Fibroblast of skin of back (primary cell): ENCODE measurements around the gene NBPF3. TPM values are rescaled to one million over a fixed set of nuclear protein-coding genes. Genes with fewer than 3 reads are reported as not detected.
"Not testable (repeated sequence)": the region's sequence is repeated elsewhere in the genome, so short reads cannot be mapped to it uniquely, and the experiment has no call there.

Source experiments
- DNase-seq: peaks from one replicate; pipeline ENCODE4 v3.0.0-alpha.2; 2013
- polyA plus RNA-seq, 2 experiments: library from polyadenylated mRNA; unstranded; fragments of 120-200 nt; gene quantifications; one replicate each; pipeline ENCODE4 v1.2.1, GENCODE V29; 2013; ENCODE audit not compliant: insufficient read length in 2 of 2

The NBPF3 gene
- polyA plus RNA-seq (2013, experiment 1 of 2; ENCODE audit: insufficient read length): 12.9 TPM
- polyA plus RNA-seq (2013, experiment 2 of 2; ENCODE audit: insufficient read length): 11.3 TPM

GRCh38 chr1:21439721-21440629 lies at the start of gene NBPF3:
TSS of gene NBPF3 (plus strand) at chr1:21440137. CDS start at chr1:21445087, 4,950 bp downstream.
- peak; percentile 86 for DNase-seq

- DNase-seq: no peak
Measured at GRCh38 chr1:21391497-21391896, 48.4 kb upstream of the NBPF3 start.

GRCh38 chr1:21392587-21393263 lies 47.2 kb upstream of the NBPF3 start:
- no peak for DNase-seq

DNA sequence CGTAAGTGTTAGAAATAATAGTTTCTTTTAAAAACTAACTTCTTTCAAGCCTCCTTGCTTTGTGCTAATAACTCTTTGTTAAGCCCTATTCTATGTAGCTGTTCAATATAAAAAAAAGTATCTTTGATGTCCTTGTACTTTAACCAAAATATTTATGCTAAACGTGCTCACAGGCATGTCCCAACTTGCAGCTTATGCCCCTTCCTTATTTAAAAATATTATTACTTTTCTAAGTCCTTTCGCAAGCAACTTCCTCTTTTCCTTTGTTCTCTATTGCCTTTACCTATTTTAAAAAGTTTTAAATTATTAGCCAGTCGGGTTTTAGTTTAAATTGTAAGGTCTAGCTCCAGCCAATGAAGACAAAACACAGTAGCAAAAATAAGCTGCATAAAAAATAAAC lies 43.4 kb upstream of the NBPF3 start:
- no peak for DNase-seq

DNA sequence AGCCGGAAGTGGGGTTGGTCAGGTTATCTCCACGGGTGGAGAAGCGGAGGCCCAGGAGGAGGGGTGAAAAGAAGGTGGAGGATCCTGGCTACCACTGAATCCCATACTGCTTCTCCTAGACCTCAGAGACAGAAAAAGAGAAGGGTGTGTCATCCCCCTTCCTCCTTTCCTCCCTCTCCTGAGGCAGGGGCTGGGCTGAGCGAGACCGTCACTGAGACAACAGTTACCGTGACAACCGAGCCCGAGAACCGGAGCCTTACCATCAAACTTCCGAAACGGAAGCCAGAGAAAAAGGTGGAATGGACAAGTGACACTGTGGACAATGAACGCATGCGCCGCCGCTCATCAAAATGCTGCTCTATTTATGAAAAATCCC lies 42.1 kb upstream of the NBPF3 start:
- no peak for DNase-seq

GRCh38 chr1:21401726-21402346 lies 38.1 kb upstream of the NBPF3 start:
- DNase-seq: not testable (repeated sequence)

GRCh38 chr1:21406659-21407058 lies 33.3 kb upstream of the NBPF3 start:
- no peak for DNase-seq

- DNase-seq: not testable (repeated sequence)
Measured at GRCh38 chr1:21409897-21410296, 30.0 kb upstream of the NBPF3 start.

DNA sequence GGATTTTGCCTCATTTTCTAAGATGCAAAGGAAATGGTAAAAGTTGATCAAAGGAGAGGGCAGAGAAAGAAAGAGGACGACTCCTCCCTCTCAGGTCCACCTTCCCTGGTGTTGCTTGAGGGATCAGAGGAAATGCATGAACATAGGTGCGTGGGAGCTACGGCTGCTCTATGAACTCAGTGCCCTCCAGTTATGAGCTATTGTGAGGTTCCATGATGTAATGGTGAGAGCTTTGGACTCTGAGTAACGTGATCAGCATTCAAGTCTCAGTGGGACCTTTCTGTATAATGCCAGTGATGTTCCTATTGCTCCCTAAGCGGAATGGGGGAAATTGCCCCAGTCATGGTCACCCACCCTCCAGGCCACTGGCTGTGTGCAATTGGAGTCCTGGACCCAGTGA lies 25.9 kb upstream of the NBPF3 start:
- no peak for DNase-seq

- DNase-seq: not testable (repeated sequence)
Measured at GRCh38 chr1:21420378-21420777, 19.6 kb upstream of the NBPF3 start.

DNA sequence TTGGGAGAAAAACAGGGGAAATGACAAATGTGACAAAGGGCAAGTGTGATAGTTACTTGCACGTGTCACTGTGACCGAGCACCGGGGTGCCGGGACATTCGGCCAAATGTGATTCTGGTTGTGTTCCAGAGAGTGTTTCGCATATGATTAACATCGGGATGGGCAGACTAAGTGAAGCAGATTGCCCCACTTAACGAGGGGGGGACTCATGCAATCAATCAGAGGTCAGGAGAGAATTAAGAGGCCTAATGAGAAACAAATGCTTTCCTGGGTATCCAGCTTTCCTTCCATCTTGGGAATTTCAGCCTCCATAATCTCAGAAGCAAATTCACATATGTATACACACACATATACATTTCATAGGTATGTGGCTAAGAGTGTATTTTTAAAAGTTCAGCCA lies 18.6 kb upstream of the NBPF3 start:
- not testable (repeated sequence) for DNase-seq

- peak; percentile 3 for DNase-seq
Measured at GRCh38 chr1:21427798-21428480, 12.0 kb upstream of the NBPF3 start.

DNA sequence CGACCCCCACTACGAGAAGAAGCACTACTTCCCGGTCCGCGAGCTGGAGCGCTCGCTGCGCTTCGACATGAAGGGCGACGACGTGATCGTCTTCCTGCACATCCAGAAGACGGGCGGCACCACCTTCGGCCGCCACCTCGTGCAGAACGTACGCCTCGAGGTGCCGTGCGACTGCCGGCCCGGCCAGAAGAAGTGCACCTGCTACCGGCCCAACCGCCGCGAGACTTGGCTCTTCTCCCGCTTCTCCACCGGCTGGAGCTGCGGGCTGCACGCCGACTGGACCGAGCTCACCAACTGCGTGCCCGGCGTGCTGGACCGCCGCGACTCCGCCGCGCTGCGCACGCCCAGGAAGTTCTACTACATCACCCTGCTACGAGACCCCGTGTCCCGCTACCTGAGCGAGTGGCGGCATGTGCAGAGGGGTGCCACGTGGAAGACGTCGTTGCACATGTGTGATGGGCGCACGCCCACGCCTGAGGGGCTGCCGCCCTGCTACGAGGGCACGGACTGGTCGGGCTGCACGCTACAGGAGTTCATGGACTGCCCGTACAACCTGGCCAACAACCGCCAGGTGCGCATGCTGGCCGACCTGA lies 11.4 kb upstream of the NBPF3 start:
- not testable (repeated sequence) for DNase-seq

DNA sequence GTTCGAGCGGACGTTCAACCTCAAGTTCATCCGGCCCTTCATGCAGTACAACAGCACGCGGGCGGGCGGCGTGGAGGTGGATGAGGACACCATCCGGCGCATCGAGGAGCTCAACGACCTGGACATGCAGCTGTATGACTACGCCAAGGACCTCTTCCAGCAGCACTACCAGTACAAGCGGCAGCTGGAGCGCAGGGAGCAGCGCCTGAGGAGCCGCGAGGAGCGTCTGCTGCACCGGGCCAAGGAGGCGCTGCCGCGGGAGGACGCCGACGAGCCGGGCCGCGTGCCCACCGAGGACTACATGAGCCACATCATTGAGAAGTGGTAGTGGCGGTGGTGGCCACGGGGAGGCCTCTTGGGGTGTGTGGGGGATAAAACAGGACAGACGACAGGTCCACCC lies 10.7 kb upstream of the NBPF3 start:
- DNase-seq: not testable (repeated sequence)

DNA sequence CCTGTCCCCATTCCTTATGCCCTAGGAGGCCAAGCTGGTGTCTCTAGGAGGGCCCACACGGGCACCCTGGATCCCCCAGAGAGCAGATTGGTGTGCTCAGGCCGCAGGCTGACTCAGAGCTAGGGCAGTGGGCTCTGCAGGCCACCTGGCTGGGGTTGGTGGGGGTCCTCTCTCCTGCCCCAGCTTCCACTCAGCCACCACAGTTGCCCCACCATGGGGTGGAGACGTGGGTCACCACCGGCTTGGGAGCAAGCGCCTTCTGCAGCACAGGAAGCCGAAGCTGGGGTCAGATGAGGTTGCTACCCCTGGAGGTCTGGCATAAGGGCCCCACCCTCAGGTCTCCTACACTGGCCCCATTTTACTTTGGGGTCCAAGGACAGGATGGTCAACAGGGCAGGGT lies 9.1 kb upstream of the NBPF3 start:
- not testable (repeated sequence) for DNase-seq

DNA sequence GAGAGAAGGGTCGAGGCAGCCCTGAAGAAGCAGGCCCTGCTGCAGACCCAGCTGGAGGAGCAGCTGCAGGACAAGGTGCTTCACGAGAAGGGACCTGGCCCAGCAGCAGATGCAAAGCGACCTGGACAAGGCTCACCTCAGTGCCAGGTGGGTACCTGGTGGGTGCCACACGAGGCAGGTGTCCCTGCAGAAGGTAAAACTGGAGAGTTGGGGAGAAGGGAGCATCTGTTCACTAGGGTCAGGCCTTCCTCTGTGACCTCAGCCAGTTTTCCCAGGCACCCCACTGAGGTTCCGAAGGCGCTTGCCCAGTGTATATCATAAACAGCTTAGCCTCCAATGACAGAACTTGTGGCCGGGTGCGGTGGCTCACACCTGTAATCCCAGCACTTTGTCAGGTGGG lies 5.5 kb upstream of the NBPF3 start:
- no peak for DNase-seq

DNA sequence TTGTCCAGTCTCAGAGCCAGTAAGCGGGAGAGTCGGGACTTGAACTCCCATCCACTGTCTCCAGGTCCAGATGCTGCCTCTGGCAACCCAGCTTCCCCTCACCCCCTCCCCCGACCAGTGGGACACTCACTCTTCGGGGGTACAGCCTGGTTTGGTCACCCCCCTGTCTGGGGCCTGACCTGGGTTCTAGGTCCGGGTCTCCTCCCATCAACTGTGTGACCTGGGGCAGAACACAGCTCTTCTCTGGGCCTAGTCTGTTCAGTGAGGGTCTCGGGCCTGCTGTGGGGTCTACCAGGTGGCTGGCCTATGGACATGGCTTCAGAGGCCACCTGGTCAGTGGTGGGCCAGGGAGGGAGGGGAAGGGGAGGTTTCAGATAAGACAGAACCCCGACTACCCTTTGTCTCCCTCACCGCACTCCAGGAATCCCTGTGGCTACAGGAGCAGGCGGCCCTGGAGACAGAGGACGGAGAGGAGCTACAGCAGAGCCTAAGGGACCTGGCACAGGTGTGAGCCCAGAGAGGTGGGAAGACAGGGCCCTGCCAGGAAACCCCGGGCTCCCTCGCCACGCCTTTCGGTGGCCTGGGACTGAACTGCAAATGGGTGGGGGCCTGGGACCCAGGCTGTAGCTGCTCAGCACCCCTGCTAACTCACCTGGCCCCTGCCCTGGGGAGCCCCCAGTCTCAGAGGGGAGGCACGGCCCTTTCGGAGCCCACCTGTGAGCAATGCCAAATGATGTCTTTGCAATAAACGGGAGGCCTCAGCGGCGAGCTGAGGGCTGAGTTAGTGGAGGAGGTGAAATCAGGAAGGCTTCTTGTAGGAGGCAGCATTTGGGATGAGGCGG lies 4.1 kb upstream of the NBPF3 start:
- no peak for DNase-seq

- DNase-seq: no peak
Measured at GRCh38 chr1:21436488-21437340, 3.2 kb upstream of the NBPF3 start.

DNA sequence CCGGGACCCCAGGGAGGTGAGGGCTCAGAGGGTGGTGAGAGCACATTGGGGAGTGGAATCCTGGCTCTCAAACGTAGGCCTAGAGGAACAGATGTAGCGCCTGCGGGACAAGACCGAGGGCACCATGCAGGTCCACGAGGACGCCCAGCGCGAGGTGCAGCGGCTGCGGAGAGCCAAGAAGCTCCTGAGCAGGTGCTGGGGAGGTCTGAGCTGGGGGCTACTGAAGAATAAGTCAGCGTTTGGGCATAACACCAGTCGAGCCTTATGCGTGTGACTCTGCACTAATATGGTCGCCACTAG lies 2.6 kb upstream of the NBPF3 start:
- no peak for DNase-seq

GRCh38 chr1:21438646-21439312 lies 1.2 kb upstream of the NBPF3 start:
- not testable (repeated sequence) for DNase-seq
